ENCODE measurements around the gene CA7.
"Not testable (repeated sequence)": the region's sequence is repeated elsewhere in the genome, so short reads cannot be mapped to it uniquely, and the experiment has no call there.

CA7 gene

DNA sequence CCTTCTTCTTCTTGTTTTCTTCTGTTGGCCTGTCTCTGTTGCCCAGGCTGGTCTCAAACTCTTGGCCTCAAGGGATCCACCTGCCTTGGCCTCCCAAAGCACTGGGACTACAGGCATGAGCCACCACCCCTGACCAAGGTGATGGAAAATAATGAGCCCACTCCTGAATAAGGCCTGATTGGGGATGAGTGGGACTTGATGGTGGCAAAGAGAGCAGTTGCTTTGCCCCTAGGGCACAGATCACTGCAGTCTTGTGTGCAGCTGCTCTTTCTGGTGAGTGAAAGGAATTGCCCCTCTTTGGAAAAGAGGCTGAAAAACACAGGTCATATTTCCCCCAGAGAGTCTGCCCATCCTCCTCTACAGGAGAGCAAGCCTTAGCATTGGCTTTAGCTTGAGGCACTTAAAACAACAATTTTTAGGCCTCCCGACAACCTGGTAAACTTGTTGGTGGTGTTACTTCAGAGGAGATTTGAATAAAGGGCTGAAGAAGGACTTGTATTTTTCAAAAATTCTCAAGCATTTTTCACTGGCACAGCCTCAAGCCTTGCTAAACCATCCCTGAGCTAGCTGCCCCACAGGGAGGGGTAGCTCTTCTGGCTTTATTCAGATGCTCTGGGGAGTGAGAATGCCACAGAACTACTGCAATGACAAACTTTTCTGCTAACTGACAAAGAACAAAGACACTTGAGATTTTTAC, 30.0 kb downstream of the CA7 start:
- peak; percentile 75 for DNase-seq

DNA sequence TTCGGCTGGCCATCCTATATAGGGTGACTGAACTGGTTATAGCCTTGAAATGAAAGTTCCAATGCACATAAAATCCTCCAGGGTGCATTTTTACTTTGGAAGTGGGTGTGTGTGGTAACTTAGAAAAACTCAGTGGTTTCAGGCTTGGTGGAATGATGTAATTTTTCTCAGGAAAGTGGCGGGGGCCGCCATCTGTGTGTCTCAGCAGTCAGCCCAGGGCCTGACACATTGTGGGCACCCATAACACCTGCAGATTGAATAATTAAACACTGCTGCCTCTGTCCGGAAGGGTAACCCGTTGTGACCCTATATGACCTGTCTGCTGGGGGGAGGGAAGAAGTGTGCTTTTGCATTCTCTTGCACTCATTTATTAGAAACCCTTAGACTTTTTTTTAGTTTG, 33.9 kb downstream of the CA7 start:
- peak; percentile 75 for DNase-seq

DNA sequence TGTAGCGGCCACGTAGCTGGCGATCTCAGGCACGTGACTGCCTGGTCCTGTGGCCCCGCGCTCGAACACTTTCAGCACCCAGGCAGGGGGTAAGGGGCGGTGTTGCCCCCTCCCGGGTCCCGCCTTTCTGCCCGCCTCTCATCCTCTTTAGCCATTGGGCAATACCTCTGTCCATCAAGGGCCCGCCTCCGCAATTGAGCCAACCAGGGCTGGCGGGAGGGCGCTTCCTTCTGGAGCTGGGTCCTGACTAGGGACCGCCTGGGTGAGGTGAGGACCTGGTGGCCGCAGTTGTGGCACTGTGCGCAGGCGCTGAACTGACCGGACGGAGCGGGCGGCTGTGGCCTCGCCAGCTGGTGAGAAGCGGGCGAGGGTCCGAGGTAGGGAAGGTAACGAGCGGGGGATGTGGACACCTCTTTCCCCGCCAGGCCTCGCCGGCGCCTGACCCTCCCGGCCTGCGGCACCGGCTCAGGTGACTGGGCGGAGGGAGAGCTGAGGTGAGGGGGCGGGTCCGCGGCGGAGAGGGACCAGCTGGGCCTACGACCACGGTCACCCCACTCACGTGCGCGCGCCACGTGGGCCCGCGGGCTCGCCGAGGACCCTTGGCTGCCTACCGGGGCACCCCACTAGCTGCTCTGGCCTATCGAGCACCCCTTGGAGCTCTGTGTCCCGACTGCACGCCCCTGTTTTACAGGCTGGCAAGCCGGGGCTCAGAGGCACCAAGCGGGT, 36.2 kb downstream of the CA7 start, which contains the start of gene PDP2:
PDP2 (plus strand) TSS at position 228 of the 726 bp plus-strand sequence. CDS start 3,770 bp downstream, outside the sequence.
- peak; percentile 98 for DNase-seq

DNA sequence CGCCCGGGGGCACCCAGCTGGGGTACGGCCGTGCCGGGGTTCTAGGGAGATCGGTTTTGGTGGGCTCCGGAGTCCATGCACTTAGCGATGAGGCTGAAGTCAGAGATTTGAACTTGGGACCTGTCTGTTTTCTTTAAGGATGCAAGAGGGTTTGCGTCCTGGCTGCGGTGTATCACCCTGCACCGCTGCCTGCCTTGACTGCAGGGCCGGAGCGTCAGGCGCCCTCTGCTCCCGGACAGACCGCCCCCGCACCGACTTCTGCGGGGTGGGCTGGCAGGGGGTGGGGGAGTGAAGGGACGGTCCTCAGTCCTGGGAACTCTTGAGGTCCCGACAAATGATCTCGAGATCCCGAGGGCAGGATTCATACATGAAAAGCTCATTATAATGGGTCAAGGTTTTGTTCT, 36.8 kb downstream of the CA7 start:
- no peak for DNase-seq

DNA sequence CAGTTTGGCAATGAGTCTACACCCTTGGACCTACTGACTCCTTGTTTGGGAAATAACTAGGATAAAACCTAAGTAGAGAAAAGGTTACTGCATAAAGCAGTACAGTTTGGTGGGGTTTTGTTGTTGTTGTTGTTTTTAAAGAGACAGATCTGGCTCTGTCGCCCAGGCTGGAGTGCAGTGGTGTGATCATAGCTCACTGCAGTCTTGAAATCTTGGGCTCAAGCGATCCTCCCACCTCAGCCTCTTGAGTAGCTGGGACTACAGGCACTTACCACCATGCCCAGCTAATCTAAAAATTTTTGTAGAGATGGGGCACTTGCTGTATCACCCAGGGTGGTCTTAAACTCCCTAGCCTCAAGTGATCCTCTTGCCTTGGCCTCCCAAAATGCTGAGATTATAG, 37.3 kb downstream of the CA7 start:
- DNase-seq: no peak

DNA sequence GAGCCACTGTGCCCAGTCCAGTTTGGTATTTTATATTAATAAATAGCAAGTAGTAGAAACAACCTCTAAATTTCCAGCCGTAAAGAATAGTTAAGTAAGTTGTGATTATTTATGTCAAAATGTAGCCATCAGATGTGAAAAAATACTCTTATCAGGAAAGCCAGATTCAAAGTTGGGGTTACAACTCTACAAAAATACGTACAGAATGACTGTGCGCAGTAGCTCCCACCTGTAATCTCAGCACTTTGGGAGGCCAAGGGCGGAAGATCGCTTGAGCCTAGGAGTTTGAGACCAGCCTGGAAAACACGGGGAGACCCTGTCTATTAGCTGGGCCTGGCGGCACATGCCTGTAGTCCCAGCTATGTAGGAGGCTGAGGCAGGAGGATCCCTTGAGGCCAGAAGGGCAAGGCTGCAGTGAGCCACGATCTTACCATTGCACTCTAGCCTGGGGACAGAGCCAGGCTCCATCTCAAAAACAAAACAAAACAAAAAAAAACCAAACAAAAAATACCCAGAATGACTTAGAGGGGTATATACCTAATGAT, 37.8 kb downstream of the CA7 start:
- no peak for DNase-seq

DNA sequence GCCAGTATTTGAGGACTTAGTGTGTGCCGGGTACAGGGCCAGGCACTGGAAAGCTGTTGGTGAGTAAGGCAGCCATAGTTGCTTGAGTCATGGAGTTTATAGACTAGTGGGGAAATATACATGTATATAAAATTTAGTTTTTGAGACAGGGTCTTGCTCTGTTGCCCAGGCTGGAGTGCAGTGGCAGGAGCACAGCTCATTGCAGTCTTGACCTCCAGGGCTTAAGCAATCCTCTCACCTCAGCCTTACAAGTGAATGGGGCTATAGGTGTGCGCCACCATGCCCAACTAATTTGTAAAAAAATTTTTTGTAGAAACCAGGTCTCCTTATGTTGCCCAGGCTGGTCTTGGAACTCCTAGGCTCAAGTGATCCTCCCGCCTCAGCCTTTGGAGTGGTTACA, 38.5 kb downstream of the CA7 start:
- DNase-seq: no peak

DNA sequence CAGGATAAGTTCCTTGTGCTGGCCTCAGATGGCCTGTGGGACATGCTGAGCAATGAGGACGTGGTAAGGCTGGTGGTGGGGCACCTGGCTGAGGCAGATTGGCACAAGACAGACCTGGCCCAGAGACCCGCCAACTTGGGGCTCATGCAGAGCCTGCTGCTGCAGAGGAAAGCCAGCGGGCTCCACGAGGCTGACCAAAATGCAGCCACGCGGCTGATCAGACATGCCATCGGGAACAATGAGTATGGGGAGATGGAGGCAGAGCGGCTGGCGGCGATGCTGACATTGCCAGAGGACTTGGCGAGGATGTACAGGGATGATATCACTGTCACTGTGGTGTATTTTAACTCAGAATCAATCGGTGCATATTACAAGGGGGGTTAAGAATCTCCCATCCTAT, 41.3 kb downstream of the CA7 start:
- no peak for DNase-seq

DNA sequence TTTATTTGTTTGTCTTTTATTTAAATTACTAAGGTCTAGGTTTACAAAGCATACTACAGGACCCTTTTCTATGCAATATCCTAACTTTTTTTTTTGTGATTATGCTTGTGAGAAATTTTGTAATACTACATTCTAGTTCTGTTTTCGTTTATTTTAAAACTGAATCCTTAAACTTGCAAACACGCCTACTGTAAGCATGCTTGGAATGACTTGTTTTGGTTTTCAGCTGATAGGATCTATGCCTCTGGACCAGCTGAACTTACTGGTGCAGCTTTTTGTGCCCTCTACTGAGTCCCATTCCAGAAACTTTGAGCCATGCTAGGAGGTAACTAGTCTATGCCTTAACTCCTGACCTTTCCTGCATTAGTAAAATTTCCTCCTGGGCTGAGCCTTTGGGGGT, 42.1 kb downstream of the CA7 start:
- DNase-seq: no peak

DNA sequence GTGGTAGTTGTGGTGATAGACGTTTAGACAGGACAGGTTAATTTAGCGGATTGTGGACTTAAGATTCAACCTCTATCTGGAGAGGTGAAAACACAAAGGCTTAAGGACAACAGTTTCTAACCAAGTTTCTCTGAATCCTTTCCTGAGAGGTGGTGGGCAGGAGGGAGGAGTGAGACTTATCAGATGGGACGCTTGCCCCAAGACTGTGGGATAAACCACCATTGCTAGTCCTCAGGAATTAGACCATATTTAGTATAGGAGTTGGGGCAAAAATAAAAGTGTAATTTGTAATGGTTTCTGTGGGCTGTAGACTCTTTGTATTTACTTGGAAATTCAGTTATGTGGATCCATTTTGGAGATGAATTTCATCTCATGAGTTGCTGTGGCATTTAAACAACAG, 42.7 kb downstream of the CA7 start:
- no peak for DNase-seq

DNA sequence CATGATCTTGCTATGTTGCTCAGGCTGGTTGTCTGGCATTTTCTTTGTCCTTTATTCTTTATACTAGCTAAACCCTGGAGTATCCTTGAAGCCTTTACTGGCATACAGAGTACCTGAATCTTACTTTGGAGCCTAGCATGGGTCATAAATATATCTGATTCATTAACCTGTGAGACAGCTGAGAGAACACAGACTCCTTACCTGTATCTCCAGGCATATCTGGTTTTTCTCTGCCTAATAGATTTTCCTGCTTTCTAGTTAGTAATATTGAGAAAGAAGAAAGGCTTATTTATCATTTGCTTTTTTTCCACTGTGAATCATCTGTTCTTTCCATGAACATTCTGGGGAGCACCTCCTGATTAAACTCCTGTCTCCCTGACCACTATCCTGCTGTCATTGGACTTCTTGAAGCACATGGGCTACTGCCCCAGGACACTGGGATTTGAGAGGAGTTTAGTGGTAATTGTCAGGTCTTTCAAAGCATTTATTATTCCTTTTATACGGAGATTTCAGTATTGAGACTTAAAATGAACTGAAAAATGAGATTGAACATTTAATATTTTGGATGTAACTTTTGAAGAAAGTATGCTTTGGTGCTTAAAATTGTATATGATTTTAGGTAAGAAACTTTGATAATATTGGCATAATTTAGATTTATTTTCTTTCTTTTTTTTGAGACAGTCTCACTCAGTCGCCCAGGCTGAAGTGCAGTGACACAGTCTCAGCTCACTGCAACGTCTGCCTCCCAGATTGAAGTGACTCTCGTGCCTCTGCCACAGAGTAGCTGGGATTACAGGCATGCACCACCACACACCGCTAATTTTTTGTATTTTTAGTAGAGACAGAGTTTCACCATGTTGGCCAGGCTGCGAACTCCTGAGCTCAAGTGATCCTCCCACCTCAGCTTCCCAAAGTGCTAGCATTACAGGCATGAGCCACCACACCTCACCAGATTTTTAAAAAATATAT, 44.7 kb downstream of the CA7 start:
- DNase-seq: no peak

DNA sequence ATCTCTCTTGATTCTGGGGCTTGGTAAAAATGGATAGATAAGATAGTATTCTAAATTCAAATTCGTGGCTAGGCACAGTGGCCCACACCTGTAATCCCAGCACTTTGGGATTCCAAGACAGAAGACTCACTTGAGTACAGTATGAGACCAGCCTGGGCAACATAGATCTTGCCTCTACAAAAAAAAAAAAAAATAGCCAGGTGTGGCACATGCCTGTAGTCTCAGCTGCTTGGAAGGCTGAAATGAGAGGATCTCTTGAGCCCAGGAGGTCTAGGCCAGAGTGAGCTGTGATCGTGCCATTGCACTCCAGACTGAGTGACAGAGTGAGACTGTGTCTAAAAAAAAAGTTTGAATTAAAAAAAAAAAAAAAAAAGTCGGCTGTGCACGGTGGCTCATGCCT, 45.4 kb downstream of the CA7 start:
- no peak for DNase-seq

DNA sequence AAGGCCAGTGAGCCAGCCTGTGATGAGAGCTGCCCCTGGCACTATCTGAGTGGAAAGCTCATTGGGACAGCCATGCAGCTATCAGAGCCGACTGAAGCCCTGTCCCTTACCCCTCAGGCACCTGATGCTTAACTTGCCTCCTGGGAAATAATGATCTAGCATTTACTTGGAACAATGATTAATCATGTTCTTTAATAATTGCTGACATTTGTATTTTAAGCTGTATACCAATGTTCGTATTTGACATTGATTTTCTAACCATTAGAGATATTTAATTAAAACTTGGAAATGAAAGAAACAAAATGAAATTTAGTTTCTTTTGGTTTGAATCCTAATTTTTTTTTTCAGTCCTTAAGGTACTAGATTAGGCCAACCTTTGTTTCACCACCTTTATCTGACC, 46.6 kb downstream of the CA7 start:
- no peak for DNase-seq

DNA sequence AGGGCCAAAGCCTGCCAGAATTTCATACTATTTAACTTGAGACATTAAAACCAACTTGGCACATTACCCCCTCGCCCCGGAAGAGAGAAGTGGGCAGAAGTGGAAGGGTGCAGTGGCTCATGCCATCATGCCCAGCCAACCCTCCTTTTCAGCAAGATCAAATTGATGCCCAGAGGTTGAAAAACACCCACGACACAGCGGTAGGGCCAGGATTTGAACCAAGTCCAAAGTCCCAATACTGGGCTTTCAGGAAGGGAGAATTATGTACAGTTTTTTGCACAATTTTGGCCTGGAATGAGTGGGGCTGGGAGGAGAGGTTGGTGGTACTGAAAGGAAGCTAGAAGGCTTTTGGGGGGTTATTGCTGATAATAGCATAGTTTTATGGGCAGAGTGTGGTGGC, 47.1 kb downstream of the CA7 start:
- DNase-seq: no peak

DNA sequence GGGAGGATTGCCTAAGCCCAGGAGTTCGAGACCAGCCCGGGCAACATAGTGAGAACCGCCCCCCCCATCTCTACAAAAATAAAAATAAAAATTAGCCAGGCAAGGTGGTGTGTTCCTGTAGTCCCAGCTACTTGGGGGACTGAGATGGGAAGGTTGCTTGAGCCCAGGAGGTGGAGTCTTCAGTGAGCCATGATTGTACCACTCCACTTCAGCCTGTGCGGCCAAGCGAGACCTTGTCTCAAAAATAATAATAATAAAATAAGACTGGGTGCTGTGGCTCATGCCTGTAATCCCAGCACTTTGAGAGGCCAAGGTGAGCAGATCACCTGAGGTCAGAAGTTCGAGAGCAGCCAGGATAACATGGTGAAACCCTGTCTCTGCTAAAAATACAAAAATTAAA, 47.6 kb downstream of the CA7 start:
- no peak for DNase-seq

DNA sequence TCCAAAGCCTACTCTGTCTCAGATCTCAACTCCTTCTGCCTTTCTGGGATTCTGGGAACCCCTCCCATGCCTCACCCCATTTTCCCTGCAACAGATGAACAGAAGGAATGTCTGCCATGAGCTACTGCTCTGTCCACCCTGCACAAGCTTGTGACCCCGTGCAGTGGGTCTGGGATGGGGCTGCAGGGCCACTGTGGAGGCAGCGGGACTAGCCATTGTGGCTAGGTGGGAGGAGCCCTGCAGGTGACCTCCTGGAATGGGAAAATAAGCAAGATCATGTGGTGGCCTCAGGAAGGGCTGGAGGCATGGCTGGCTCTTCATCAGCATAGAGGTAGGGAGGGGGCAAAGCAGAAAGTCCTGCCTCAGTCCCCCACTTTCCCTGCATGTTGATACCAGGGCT, 49.8 kb downstream of the CA7 start:
- no peak for DNase-seq

DNA sequence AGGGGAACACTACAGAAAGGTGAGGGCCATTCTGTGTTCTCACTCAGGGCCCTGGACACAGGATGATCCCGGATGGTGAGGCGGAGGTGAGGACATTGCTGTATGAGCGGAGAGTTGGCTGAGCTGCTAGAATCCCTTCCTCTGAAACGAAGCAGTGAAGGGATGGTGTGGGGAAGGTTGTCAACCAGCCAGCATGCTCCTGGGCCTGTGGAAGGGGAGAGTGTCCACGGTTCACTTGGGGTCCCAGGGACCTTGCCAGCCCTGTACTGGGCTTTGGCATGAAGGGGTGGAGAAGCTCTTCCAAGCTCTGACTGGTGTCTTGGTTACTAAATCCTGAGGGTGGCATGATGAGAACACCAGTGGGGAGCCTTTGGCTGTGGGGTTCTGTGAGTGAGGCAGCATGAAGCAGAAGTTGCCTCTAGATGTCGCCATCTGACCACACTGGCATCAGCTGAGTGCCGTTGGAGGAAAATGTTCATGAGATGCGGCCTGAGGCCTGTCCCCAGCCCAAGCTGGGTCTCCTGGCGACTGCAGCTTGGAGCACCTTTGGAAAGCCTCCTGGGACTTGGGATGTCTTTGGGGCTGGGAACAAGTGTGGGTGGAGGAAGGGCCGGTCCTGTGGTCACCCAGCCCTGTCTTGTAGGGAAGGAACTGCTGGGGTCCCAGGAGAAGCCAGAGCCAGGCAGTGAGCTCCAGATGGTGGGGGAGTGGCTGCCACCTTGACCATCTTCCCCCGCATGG, 50.9 kb downstream of the CA7 start:
- peak; percentile 69 for DNase-seq

DNA sequence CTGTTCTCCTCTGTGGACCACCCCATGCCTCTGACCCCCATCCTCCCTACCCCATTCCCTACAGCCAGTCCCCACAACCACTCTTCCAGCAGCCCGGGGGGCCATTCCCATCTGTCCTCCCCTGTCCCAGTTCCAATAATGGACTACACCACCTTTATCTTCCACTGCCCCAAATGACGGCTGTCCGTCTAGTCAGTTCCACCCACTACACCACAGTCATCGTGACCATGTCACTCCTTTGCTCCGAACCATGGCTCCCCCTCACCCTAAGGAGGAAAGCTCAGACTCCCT, 51.4 kb downstream of the CA7 start:
- no peak for DNase-seq

DNA sequence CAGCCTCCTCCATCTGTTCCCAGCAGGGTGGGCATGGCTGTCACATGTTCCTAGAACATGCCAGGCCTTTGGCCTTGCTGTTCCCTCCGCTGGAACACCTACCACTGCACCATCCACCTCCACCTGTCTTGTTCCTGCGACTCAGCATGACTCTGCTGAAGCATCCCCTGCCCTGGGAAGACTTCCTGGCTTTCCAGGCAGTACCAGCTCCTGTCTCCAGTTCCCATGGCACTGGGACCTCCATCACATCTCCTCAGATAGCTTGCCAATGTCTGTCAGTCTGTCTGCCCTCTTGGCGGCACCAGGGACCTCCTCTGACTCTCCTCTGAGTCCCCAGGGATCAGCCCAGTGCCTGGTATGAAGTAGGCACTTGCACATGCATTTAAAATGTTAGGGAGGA, 51.8 kb downstream of the CA7 start:
- no peak for DNase-seq

DNA sequence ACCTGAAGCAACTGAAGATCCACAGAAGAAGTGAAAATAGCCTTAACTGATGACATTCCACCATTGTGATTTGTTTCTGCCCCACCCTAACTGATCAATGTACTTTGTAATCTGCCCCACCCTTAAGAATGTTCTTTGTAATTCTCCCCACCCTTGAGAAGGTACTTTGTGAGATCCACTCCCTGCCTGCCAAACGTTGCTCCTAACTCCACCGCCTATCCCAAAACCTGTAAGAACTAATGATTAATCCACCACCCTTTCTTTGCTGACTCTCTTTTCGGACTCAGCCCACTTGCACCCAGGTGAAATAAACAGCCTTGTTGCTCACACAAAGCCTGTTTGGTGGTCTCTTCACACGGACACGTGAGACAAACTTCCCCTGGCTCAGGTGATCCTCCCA, 52.5 kb downstream of the CA7 start:
- not testable (repeated sequence) for DNase-seq

DNA sequence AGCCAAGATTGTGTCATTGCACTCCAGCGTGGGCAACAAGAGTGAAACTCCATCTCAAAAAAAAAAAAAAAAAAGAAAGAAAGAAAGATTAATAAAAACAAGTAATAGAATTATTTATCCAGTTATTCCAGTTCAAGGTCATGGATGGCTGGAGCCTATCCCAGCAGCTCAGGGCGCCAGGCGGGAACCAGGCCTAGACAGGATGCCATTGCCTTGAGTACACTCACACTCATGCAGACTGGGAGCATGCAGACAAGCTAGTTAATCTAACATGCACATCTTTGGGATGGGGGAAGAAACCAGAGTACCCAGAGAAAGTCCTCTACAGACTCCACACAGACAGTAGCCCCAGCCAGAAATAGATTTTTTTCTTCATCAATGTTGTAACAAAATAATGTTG, 54.0 kb downstream of the CA7 start:
- DNase-seq: no peak

DNA sequence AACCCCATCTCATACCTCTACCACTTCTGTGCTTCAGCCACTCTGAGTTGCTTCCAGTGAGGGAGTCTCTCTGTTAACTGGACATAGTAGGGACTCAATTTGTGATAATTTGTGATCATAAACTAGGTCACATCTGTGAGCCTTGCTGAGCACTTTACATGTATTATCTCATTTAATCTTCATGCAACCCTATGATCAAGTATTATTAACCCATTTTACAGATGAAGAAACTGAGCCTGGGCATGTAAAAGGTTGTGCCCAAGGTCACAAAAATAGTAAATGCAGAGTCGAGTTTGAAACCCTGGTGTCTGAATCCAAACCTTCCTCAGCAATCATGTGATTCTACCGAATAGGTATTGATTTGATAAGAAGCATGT, 54.7 kb downstream of the CA7 start:
- no peak for DNase-seq
